OCI-LY3 (cell line): ENCODE data around the gene FALEC.

Experiments
- CTCF ChIP-seq: fragments of 200-600, 300-600 bp; sonication (generic); IDR thresholded peaks from 2 replicates; pipeline ENCODE4 v1.5.1; 2014; ENCODE audit warnings: antibody characterized with exemption, low read length, low read depth
- EZH2phosphoT487 ChIP-seq: fragments of 200-600 bp; shearing (Covaris generic); IDR thresholded peaks from 2 replicates; pipeline ENCODE4 v1.6.1; 2018; ENCODE audit warnings: antibody characterized with exemption, mixed run types, low read depth

GRCh38 chr1:150578272-150579109 is 62.9 kb downstream of the FALEC start:
- TF ChIP-seq CTCF, result no peak
- no peak for TF ChIP-seq EZH2phosphoT487
